HepG2 (cell line): Measurements from ENCODE around the gene ATP9B. TPM values are rescaled to one million over a fixed set of nuclear protein-coding genes. Genes with fewer than 3 reads are reported as not detected.

Experiments used
- ATAC-seq: fragments of 200-7000 bp; cut with Tn5 transposase; 3 replicates; pipeline ENCODE4 v1.9.1; 2020; ENCODE audit warnings: mild to moderate bottlenecking, moderate library complexity
- BruUV-seq: library from RNA; stranded (reverse); fragments of 400-500 nt; replicated peaks from 2 replicates; lab custom pipeline; 2021; lab: Mats Ljungman, UMichigan
- CTCF ChIA-PET: fragments of 300-600 bp; formaldehyde crosslinking; extraction: SDS; loops from one replicate; lab custom pipeline; 2021; ENCODE audit warnings: low total read pairs, inconsistent platforms, low intra/inter-chr PET ratio; lab: Yijun Ruan, JAX
- POLR2A ChIA-PET: fragments of 350-600 bp; sonication (Branson Sonifier 250); formaldehyde crosslinking; loops from one replicate; lab custom pipeline; 2020; ENCODE audit warnings: antibody characterized with exemption, inconsistent platforms; lab: Yijun Ruan, JAX
- DNase-seq: peaks from one replicate; pipeline ENCODE4 v3.0.0-alpha.2; 2015; ENCODE audit warnings: low spot score
- FAIRE-seq: peaks from 3 replicates; lab custom pipeline; 2011; peaks lifted over from hg19 to GRCh38; lab: Jason Lieb, UNC
- H2AFZ ChIP-seq: one replicate; pipeline ENCODE4 v1.6.1; 2011; ENCODE audit warnings: low read length, inconsistent platforms
- H3K27ac ChIP-seq: fragments of 300-600 bp; 3 replicates; pipeline ENCODE4 v1.8.0; 2011; ENCODE audit warnings: mixed run types, mild to moderate bottlenecking, mixed read lengths, low read length, inconsistent platforms; ENCODE audit not compliant: insufficient read depth; ENCODE audit errors: extremely low read length
- H3K27me3 ChIP-seq, 2 experiments: fragments of 200-600 bp in 1 of 2; 2 replicates in 1 of 2; 3 replicates in 1 of 2; pipeline versions ENCODE4 v1.6.0 to v1.8.0; 2011; ENCODE audit warnings: low read length in 2 of 2, mild to moderate bottlenecking in 2 of 2, moderate library complexity in 2 of 2, inconsistent platforms in 1 of 2; ENCODE audit not compliant: insufficient read depth in 2 of 2, control insufficient read depth in 1 of 2
- H3K36me3 ChIP-seq, 2 experiments: fragments of 200-600 bp in 1 of 2; replicated peaks in 1 of 2; 2 replicates in 1 of 2; 3 replicates in 1 of 2; pipeline versions ENCODE4 v1.5.1 to v1.8.0; 2011; ENCODE audit warnings: low read length in 2 of 2, inconsistent platforms in 1 of 2; ENCODE audit not compliant: insufficient read depth in 2 of 2, control insufficient read depth in 1 of 2
- H3K4me1 ChIP-seq: 2 replicates; pipeline ENCODE4 v1.5.1; 2012; ENCODE audit warnings: low read length, inconsistent platforms; ENCODE audit not compliant: insufficient read depth
- H3K4me2 ChIP-seq: 2 replicates; pipeline ENCODE4 v1.6.0; 2011; ENCODE audit warnings: low read depth, low read length, inconsistent platforms
- H3K4me3 ChIP-seq, 3 experiments: fragments of 200-600 bp in 1 of 3; sonication (generic), shearing (Covaris generic) in 1 of 3; replicated peaks in 1 of 3; 2 replicates each; pipeline ENCODE4 v1.5.1; 2011 to 2016; ENCODE audit warnings: low read length in 3 of 3, inconsistent platforms in 2 of 3, low read depth in 2 of 3, mild to moderate bottlenecking in 2 of 3, control low read depth in 1 of 3, mixed read lengths in 1 of 3; ENCODE audit not compliant: insufficient read depth in 1 of 3
- H3K79me2 ChIP-seq: one replicate; pipeline ENCODE4 v1.6.1; 2011; ENCODE audit warnings: low read length, inconsistent platforms; ENCODE audit not compliant: insufficient read depth
- H3K9ac ChIP-seq: 2 replicates; pipeline ENCODE4 v1.6.0; 2011; ENCODE audit warnings: mild to moderate bottlenecking, low read depth, low read length, inconsistent platforms; ENCODE audit not compliant: insufficient read depth
- H3K9me3 ChIP-seq: 2 replicates; pipeline ENCODE4 v1.5.1; 2012; ENCODE audit warnings: mild to moderate bottlenecking, low read length
- H4K20me1 ChIP-seq: 2 replicates; pipeline ENCODE4 v1.6.0; 2011; ENCODE audit warnings: inconsistent platforms, mild to moderate bottlenecking, low read length, moderate library complexity; ENCODE audit not compliant: insufficient read depth
- FUBP1 ChIP-seq: sonication (generic); formaldehyde crosslinking; IDR thresholded peaks from 2 replicates; pipeline ENCODE4 v1.5.1; 2020; ENCODE audit warnings: missing genetic modification reagents, mild to moderate bottlenecking, borderline replicate concordance
- KLF12 ChIP-seq: sonication (generic); formaldehyde crosslinking; IDR thresholded peaks from 2 replicates; pipeline ENCODE4 v1.4.0; 2020; ENCODE audit warnings: missing genetic modification reagents, borderline replicate concordance
- MYPOP ChIP-seq: sonication (generic); formaldehyde crosslinking; IDR thresholded peaks from 2 replicates; pipeline ENCODE4 v1.8.1; 2023; ENCODE audit warnings: mild to moderate bottlenecking, moderate library complexity, missing genetic modification reagents
- NFKBIZ ChIP-seq: IDR thresholded peaks from 2 replicates; pipeline ENCODE4 v1.6.1; 2018; ENCODE audit warnings: missing genetic modification reagents, missing compliant biosample characterization
- SATB2 ChIP-seq: sonication (generic); formaldehyde crosslinking; IDR thresholded peaks from 2 replicates; pipeline ENCODE4 v1.5.0; 2020; ENCODE audit warnings: missing genetic modification reagents
- SIX4 ChIP-seq: sonication (generic); formaldehyde crosslinking; IDR thresholded peaks from 2 replicates; pipeline ENCODE4 v1.4.0; 2020; ENCODE audit warnings: missing genetic modification reagents
- SPEN ChIP-seq: sonication (generic); formaldehyde crosslinking; IDR thresholded peaks from 2 replicates; pipeline ENCODE4 v1.5.1; 2020; ENCODE audit warnings: low read depth, mild to moderate bottlenecking, missing genetic modification reagents
- TIGD3 ChIP-seq: sonication (generic); formaldehyde crosslinking; IDR thresholded peaks from 2 replicates; pipeline ENCODE4 v1.5.1; 2020; ENCODE audit warnings: mild to moderate bottlenecking, missing genetic modification reagents, borderline replicate concordance
- TRIM24 ChIP-seq: sonication (generic); formaldehyde crosslinking; IDR thresholded peaks from 2 replicates; pipeline ENCODE4 v1.8.0; 2022; ENCODE audit warnings: mild to moderate bottlenecking, missing genetic modification reagents
- ZNF317 ChIP-seq: sonication (generic); formaldehyde crosslinking; IDR thresholded peaks from 2 replicates; pipeline ENCODE4 v1.5.0; 2020; ENCODE audit warnings: mild to moderate bottlenecking, missing genetic modification reagents
- ZNF407 ChIP-seq: sonication (generic); formaldehyde crosslinking; IDR thresholded peaks from one replicate; pipeline ENCODE4 v1.5.1; 2020; ENCODE audit warnings: mild to moderate bottlenecking, missing genetic modification reagents; ENCODE audit errors: not compliant biosample characterization
- ZNF446 ChIP-seq: sonication (generic); formaldehyde crosslinking; IDR thresholded peaks from 2 replicates; pipeline ENCODE4 v1.5.0; 2020; ENCODE audit warnings: mild to moderate bottlenecking, missing genetic modification reagents
- ZNF577 ChIP-seq: sonication (generic); formaldehyde crosslinking; IDR thresholded peaks from 2 replicates; pipeline ENCODE4 v1.4.0; 2020; ENCODE audit warnings: mild to moderate bottlenecking, low read depth, missing genetic modification reagents, borderline replicate concordance
- WGBS: methylation state at CpG from one replicate; pipeline ENCODE4 v1.1.6; 2017; ENCODE audit warnings: low lambda C conversion rate; 5-methylcytosine and 5-hydroxymethylcytosine counted together
- in situ Hi-C: cut with HindIII; loops from 2 replicates; pipeline ENCODE4 v1.10.0; 2017; ENCODE audit warnings: low pct_unique_long_range_greater_than_20kb; ENCODE audit not compliant: extremely low pct_ligation_motif_present
- intact Hi-C: fragments of 100-400 bp; cut with micrococcal nuclease; formaldehyde crosslinking; loops from one replicate; pipeline ENCODE4 v1.10.0; 2022; ENCODE audit not compliant: unreplicated experiment
- polyA plus RNA-seq, 8 experiments: library from polyadenylated mRNA; depleted of rRNA in 3 of 8; stranded (reverse) in 7 of 8; unstranded in 1 of 8; fragments of >200 nt; fragmentation: Illumina TruSeq in 4 of 8; extraction: Trizol in 4 of 8; gene quantifications; 2 replicates each; pipeline versions ENCODE4 v1.2.1 to v1.2.3, GENCODE V29; 2011 to 2016; ENCODE audit warnings: low read depth in 4 of 8, missing spikeins in 1 of 8, mixed read lengths in 1 of 8; ENCODE audit not compliant: insufficient read depth in 1 of 8
- total RNA-seq, 5 experiments: library from RNA; depleted of rRNA; stranded (reverse); fragments of >200 nt; fragmentation: Illumina TruSeq; extraction: Trizol; gene quantifications; 2 replicates each; pipeline ENCODE4 v1.2.3, GENCODE V29; 2016; ENCODE audit warnings: low read depth in 1 of 5

ATP9B gene
- total and polyA plus RNA-seq, 2 of the 13 experiments (the other 11 are each of a cell fraction or from before 2014, with no cell fraction given) = 10.8 to 11.3 TPM

GRCh38 chr18:79258447-79258846 is 189.3 kb downstream of the ATP9B start:
- H3K27ac ChIP-seq = no peak overlapping the region
- H2AFZ ChIP-seq = no peak overlapping the region
- H3K4me3 ChIP-seq = no peak overlapping the region
- BruUV-seq = no TSS peak
- no peaks in the 10 kb centered on the region for H4K20me1 ChIP-seq
- no peak overlapping the region for H3K9ac ChIP-seq
- in situ Hi-C loops = no loop called here
- no peaks in the 10 kb centered on the region for H3K4me1 ChIP-seq
- intact Hi-C loops = no loop called here
- no peak for FAIRE-seq
- CTCF ChIA-PET = no interaction called here
- no peaks in the 10 kb centered on the region for H3K27me3 ChIP-seq
- H3K4me2 ChIP-seq = no peak overlapping the region
- DNase-seq = no peak
- peaks cover 1 to 7% of the 10 kb centered on the region in 2 experiments; a peak in 3 of 5 replicates for H3K36me3 ChIP-seq
- WGBS = 97% methylated on average over 4 of the region's 4 CpGs
- ATAC-seq = no peak
- H3K9me3 ChIP-seq = no peaks in the 10 kb centered on the region
- POLR2A ChIA-PET = no interaction called here
- H3K79me2 ChIP-seq = no peaks in the 10 kb centered on the region
- TF ChIP-seq SATB2 (CRISPR knock-in tag) = no peak
- TF ChIP-seq ZNF407 = no peak
- TF ChIP-seq SIX4 (CRISPR knock-in tag) = no peak
- TF ChIP-seq TIGD3 (CRISPR knock-in tag) = no peak
- TF ChIP-seq MYPOP (CRISPR knock-in tag) = no peak
- TF ChIP-seq NFKBIZ (CRISPR knock-in tag) = no peak
- no peak for TF ChIP-seq FUBP1 (CRISPR knock-in tag)
- TF ChIP-seq ZNF446 (CRISPR knock-in tag) = no peak
- TF ChIP-seq ZNF317 (CRISPR knock-in tag) = no peak
- no peak for TF ChIP-seq SPEN (CRISPR knock-in tag)
- TF ChIP-seq TRIM24 = no peak
- no peak for TF ChIP-seq ZNF577
- no peak for TF ChIP-seq KLF12 (CRISPR knock-in tag)
